ENCODE data around the gene SEZ6.

SEZ6 gene

GRCh38 chr17:28973425-28973824 lies 32.4 kb downstream of the SEZ6 start:
- DNase-seq, result no peak

GRCh38 chr17:28972437-28972836 lies 33.4 kb downstream of the SEZ6 start:
- DNase-seq, result no peak

- no peak for DNase-seq
Observed at GRCh38 chr17:28970879-28971278, 35.0 kb downstream of the SEZ6 start.

GRCh38 chr17:28969706-28970393 lies 36.0 kb downstream of the SEZ6 start:
- no peak for DNase-seq

GRCh38 chr17:28968914-28969295 lies 36.9 kb downstream of the SEZ6 start:
- no peak for DNase-seq

- DNase-seq, result no peak
Observed at GRCh38 chr17:28968231-28968913, 37.5 kb downstream of the SEZ6 start.

GRCh38 chr17:28967221-28968135 lies 38.4 kb downstream of the SEZ6 start:
- DNase-seq, result no peak

GRCh38 chr17:28963841-28964240 lies 42.0 kb downstream of the SEZ6 start:
- no peak for DNase-seq

- DNase-seq, result no peak
Observed at GRCh38 chr17:28963055-28963611, 42.7 kb downstream of the SEZ6 start.

- no peak for DNase-seq
Observed at GRCh38 chr17:28961391-28961790, 44.4 kb downstream of the SEZ6 start.

- DNase-seq, result no peak
Observed at GRCh38 chr17:28960256-28961061, 45.4 kb downstream of the SEZ6 start.

GRCh38 chr17:28959471-28959871 lies 46.4 kb downstream of the SEZ6 start:
- no peak for DNase-seq

- no peak for DNase-seq
Observed at GRCh38 chr17:28958820-28959455, 46.9 kb downstream of the SEZ6 start.

- no peak for DNase-seq
Observed at GRCh38 chr17:28957992-28958355, 47.9 kb downstream of the SEZ6 start.

GRCh38 chr17:28957277-28957991 lies 48.4 kb downstream of the SEZ6 start:
- DNase-seq, result no peak

- DNase-seq, result no peak
Observed at GRCh38 chr17:28956861-28957260, 49.0 kb downstream of the SEZ6 start.

GRCh38 chr17:28956112-28956511 lies 49.7 kb downstream of the SEZ6 start:
- DNase-seq, result no peak

GRCh38 chr17:28955408-28955807 lies 50.4 kb downstream of the SEZ6 start:
- DNase-seq, result no peak

GRCh38 chr17:28954886-28955285 lies 50.9 kb downstream of the SEZ6 start:
- no peak for DNase-seq

GRCh38 chr17:28953444-28954118 lies 52.3 kb downstream of the SEZ6 start:
- DNase-seq, result no peak

Data from SIG-M5 (cell line).